Fibroblast of the conjunctiva (primary cell): ENCODE results near the gene SPNS3.

ENCODE experiments used
- DNase-seq: peaks from one replicate; pipeline ENCODE4 v3.0.0-alpha.2; 2010; ENCODE audit warnings: low read depth

Gene SPNS3

GRCh38 chr17:4469552-4469951 is 35.8 kb downstream of the SPNS3 start:
- no peak for DNase-seq

DNA sequence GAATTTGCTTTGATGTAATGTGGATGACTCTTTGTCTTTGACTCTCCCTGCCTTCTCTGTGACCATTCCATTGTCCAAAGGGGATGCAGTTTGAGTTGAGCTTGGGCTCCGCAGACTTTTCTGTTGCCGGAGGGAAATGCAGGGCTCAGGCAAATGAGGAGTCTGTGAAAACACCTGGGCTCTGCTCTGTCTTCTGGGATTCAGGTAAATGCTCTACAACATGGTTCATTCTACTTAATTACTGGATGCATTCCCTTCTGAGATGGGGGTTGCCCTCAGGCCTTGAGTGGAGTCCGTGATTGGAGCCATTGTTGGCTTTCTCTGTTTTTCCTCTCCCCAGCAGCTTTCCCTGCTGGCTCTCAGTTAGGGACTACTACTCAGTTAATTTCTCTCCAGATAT is 38.5 kb downstream of the SPNS3 start:
- no peak for DNase-seq

- DNase-seq, result no peak
These were observed 40.4 kb downstream of the SPNS3 start for GRCh38 chr17:4474093-4474492.

GRCh38 chr17:4475001-4475400 is 41.3 kb downstream of the SPNS3 start:
- no peak for DNase-seq

DNA sequence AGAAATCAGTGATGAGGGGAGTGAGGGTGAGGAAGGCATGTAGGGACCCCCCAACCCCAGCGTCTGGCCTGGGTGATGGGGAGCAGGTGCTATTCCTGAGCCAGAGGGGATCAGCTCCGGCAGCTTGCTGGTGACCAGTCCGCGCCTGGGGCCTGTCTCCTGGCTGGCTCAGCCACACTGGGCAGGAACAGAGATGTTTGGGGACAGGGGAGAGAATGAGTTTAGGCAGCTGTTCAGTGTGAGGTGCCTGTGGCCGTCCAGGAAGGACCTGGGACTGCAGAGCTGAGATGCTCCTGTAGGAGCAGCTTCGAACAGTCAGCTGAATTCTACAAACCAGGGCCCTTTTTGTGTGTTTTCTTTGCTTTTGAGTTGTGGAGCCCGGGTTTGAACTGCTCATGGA is 41.7 kb downstream of the SPNS3 start:
- DNase-seq, result no peak

GRCh38 chr17:4476017-4476416 is 42.3 kb downstream of the SPNS3 start:
- no peak for DNase-seq

GRCh38 chr17:4476511-4477070 is 42.9 kb downstream of the SPNS3 start:
- no peak for DNase-seq

- DNase-seq, result no peak
These were observed 43.6 kb downstream of the SPNS3 start for GRCh38 chr17:4477255-4477791.

- no peak for DNase-seq
These were observed 44.6 kb downstream of the SPNS3 start for GRCh38 chr17:4478318-4478830.

- DNase-seq, result no peak
These were observed 45.7 kb downstream of the SPNS3 start for GRCh38 chr17:4479340-4479981.

GRCh38 chr17:4479982-4480751 is 46.4 kb downstream of the SPNS3 start:
- DNase-seq, result no peak

- DNase-seq, result no peak
These were observed 47.5 kb downstream of the SPNS3 start for GRCh38 chr17:4480929-4481898.

DNA sequence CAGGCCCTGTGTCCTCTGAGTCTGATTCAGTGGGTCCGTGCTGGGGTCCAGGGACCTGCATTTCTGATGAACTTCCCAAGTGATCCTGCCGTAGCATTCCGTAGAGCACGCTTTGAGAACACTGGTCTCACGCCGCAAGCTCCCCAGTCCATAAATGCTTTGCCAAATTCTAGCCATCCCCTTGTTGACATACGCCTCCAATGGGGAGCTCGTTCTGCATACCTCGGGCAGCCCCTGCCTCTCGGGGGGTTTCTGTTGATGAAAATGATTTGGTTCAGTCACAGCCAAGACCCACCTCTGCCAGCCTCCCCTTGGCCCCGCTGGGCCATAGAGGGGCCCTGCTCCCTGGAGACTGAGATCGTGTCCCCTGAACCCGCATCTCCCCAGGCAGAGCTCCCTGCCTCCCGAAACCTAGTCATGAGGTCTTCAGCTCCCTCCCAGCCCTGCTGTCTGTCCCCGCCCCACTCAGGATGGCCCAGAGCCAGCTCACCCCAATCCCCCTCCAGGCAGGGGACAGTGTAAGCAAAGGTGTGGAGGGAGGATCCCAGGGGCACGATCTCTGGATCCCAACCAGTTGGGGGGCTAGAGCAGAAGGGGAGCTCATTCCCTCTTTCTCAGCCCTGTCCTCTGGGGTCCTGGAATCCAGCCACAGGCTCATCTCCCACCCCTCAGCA is 48.7 kb downstream of the SPNS3 start:
- DNase-seq, result no peak

DNA sequence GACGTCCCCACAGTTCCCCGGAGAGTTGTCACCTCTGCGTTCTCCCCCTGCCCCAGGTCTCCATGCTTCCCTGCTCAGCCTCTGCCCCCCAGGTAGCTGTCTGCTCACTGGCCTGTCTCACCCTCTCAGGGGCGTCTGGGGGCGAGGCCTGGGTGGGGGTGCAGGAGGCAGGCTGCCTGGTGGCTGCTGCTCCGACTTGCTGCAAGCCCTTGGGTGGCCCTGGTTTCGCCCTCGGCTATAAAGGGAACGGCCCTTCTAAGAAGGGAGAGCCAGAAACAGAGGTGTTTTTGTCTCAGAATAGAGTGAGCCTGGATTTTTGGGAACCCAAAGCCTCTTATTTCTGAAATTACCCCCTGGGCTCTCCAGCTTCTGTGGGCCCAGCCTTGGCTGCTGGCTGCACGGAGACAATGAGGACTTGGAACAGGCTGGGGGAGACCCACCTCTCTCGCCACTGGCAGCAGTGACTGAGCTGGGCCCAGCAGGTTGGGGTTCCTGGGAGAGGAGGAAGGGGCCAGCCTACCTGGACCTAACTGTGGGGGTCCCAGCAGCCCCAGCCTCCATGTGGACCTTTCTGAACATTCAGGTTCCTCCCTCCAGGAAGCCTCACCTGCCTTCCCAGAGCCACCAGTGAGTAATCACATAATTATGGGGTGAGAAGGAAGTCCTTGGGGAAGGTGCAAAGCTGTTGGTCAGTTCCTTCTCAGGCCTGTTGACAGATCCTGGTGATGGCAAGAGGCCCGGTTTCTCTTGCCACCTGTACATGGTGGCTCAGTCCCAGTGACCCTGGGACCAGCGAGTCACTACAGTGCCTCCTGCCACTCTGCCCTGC is 49.5 kb downstream of the SPNS3 start:
- no peak for DNase-seq

GRCh38 chr17:4485676-4486646 is 52.2 kb downstream of the SPNS3 start:
- no peak for DNase-seq

DNA sequence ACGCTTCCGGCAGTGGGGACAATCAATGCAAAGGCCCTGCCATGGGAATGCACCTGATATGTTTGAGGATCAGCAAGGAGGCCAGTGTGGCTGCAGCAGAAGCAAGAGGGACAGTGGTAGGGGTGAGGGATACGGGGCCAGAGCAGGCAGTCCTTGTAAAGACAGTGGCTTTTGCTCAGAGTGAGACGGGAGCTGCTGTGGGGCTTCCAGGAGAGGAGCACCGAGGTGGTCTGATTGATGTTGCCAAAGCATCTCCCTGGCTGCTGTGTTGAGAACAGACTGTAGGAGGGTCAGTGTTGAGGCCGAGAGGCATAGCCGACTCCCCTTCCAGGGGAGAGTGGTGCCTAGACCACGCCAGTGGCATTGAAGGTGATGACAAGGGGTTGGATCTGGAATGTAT is 53.6 kb downstream of the SPNS3 start:
- DNase-seq, result no peak

- no peak for DNase-seq
These were observed 54.3 kb downstream of the SPNS3 start for GRCh38 chr17:4487820-4488716.

DNA sequence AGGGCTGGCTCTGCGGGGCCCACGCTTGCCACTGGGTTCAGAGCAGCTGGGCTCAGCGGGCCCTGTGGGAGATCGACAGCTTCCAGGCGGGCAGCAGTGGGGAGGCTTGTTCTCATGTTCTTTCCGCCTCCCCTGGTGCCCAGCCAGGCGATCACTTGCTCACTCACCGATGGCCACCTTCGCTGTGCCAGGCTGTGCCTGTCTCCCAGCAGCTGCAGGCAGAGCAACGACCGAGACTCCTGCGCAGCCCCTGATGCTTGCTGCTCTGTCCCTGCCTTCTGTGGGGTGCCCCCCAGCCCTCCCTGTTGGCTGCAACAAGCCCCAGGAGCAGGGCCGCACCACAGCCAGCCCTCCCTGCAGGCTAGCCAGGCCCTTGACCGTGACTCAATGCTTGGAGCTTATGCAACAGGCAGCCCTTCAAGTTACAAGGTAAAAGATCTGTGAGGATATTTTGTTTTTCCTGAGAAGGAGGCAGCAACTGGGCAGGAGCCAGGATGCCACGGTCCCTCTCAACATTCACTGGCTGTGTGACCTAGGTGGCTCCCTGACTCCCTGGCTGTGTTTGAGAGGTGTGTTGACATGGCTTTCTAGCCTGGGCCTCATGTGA is 55.4 kb downstream of the SPNS3 start:
- DNase-seq, result no peak
